Upper lobe of left lung (tissue), 6 donors: ENCODE measurements around the gene VSIR. TPM values are rescaled to one million over a fixed set of nuclear protein-coding genes. Genes with fewer than 3 reads are reported as not detected.

Experiments used
- ATAC-seq, 2 donors: fragments of 200-7000 bp; cut with Tn5 transposase; one replicate each; pipeline ENCODE4 v1.9.1; 2022; ENCODE audit warnings: mild to moderate bottlenecking in 2 of 2, moderate library complexity in 2 of 2; ENCODE audit not compliant: low FRiP score in 2 of 2
- DNase-seq, 2 donors: peaks; one replicate each; pipeline ENCODE4 v3.0.0-alpha.2; 2019 to 2020
- H3K27ac ChIP-seq, 4 donors: fragments of 200-600 bp; sonication (generic); one replicate each; pipeline ENCODE4 v1.5.1; 2016 to 2019
- H3K27me3 ChIP-seq, 4 donors: fragments of 200-600 bp; sonication (generic); one replicate each; pipeline ENCODE4 v1.5.1; 2017 to 2019
- H3K36me3 ChIP-seq, 4 donors: fragments of 200-600 bp; sonication (generic); one replicate each; pipeline ENCODE4 v1.5.1; 2016 to 2019
- H3K4me1 ChIP-seq, 4 donors: fragments of 200-600 bp; sonication (generic); one replicate each; pipeline ENCODE4 v1.5.1; 2018 to 2019
- H3K4me3 ChIP-seq, 4 donors: fragments of 200-600 bp; sonication (generic); one replicate each; pipeline ENCODE4 v1.5.1; 2017 to 2019; ENCODE audit warnings: mild to moderate bottlenecking in 2 of 4, moderate library complexity in 1 of 4
- H3K9me3 ChIP-seq, 4 donors: fragments of 200-600 bp; sonication (generic); one replicate each; pipeline ENCODE4 v1.5.1; 2018 to 2019
- CTCF ChIP-seq, 6 experiments: fragments of 450-650 bp in 4 of 6; fragments of 200-600 bp in 2 of 6; sonication (generic) in 2 of 6; IDR thresholded peaks; one replicate each; pipeline ENCODE4 v1.5.1; 2016 to 2019; ENCODE audit warnings: antibody characterized with exemption in 6 of 6
- EP300 ChIP-seq, 4 donors: sonication (generic); formaldehyde crosslinking; IDR thresholded peaks; one replicate each; pipeline ENCODE4 v1.5.1; 2017; ENCODE audit warnings: antibody characterized with exemption in 4 of 4, control low read depth in 2 of 4
- POLR2A ChIP-seq, 4 donors: fragments of 450-650 bp; IDR thresholded peaks; one replicate each; pipeline ENCODE4 v1.5.1; 2016 to 2017; ENCODE audit warnings: antibody characterized with exemption in 4 of 4, mild to moderate bottlenecking in 2 of 4
- POLR2AphosphoS5 ChIP-seq, 2 donors: sonication (generic); formaldehyde crosslinking; IDR thresholded peaks; one replicate each; pipeline ENCODE4 v1.5.1; 2017; ENCODE audit warnings: antibody characterized with exemption in 2 of 2
- WGBS, 2 donors: methylation state at CpG; one replicate each; pipeline ENCODE4 v1.1.5; 2017 to 2018; 5-methylcytosine and 5-hydroxymethylcytosine counted together
- total RNA-seq, 6 donors: library from RNA; depleted of rRNA in 4 of 6; stranded (reverse); fragments of >200 nt in 4 of 6; gene quantifications; one replicate each; pipeline versions ENCODE4 v1.1.0 to v1.2.1, GENCODE V29; 2016 to 2021
- donor health status: DM: no; HTN: no; CAD: no; lungs with moderate emphysema.
- donor health status: DM: no; HTN: yes; CAD: no; lungs with severe emphysema.

The VSIR gene
- total RNA-seq, 6 donors from 2014 or later = 51.7 to 167 (median 92.5) TPM

DNA sequence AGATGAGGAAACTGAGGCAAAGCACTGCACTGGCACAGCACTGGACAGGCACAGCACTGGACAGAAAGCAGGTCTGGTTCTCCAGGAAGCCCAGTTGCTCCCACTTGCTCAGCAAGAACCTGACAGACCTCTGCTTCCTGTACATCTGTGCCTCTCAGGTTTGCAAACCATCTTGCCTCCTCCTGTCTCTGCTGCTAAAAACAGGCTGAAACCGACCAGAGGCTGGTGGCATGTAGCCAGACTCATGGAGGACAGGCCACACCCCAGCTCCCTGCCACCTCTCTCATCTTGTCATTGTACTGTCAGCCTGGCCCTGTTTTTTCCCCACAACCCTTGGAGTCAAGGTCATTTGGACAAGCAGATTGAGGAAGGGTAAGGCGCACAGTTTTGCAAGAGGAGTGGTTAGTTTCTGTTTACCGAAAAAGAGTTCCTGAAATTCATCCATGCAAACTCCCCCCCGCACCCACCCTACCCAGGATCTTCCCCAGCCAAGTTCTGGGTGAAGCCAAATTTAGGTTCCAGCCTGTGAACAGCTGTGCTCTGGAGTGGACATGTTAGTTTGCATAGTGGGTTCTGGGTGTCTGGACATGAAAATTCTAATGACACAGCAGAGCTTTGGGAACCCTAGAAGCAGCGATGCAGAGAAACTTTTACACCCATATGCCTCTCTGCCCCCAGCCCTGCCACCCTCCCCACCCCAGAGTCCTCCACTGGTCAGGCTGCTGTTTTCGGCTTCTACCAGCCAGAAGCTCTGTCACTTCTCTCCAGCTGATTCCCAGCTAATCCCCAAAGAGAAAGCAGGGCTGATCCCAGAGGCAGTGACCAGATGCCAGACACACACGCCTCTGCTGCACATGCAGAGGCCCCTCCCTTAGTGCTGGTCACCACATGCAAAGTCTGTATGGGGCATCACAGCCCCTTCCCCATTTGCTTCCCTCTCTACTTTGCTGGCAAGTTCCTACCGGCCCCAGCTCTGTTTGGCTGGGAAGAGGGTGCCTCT lies 45.3 kb downstream of the VSIR start:
- H3K4me1 ChIP-seq = peaks cover 46 to 48% (median 47%) of the 10 kb centered on the region in 4 donors
- peak in 1 of 2 donors; percentile 83 for DNase-seq
- TF ChIP-seq POLR2AphosphoS5 (IDR thresholded peaks at IDR 0.05) (peak; percentile 57 to 84), CTCF (IDR thresholded peaks at IDR 0.05) (no peak), EP300 (IDR thresholded peaks at IDR 0.05) (no peak), POLR2A (IDR thresholded peaks at IDR 0.05) (peak in 1 of 4 donors; percentile 19)
- no peaks in the 10 kb centered on the region for H3K27me3 ChIP-seq
- WGBS, 2 donors = 20 to 38% methylated on average over 5 to 8 of the region's 8 CpGs
- no peaks in the 10 kb centered on the region for H3K36me3 ChIP-seq
- ATAC-seq = peak; percentile 59 to 62
- H3K27ac ChIP-seq = peak overlapping the region; percentile 82 to 91 (median 86)
- H3K9me3 ChIP-seq = no peaks in the 10 kb centered on the region
- no peak overlapping the region for H3K4me3 ChIP-seq

GRCh38 chr10:71727105-71727737 lies 46.1 kb downstream of the VSIR start:
- Histone ChIP-seq H3K4me3 (no peak overlapping the region), H3K36me3 (no peaks in the 10 kb centered on the region), H3K4me1 (peaks cover 46 to 48% (median 47%) of the 10 kb centered on the region in 4 donors), H3K27ac (peak overlapping the region; percentile 82 to 91 (median 86)), H3K9me3 (no peaks in the 10 kb centered on the region), H3K27me3 (no peaks in the 10 kb centered on the region)
- no peak for DNase-seq
- 51 to 57% methylated on average over 6 to 10 of the region's 12 CpGs for WGBS, 2 donors
- TF ChIP-seq EP300 (IDR thresholded peaks at IDR 0.05) (no peak), POLR2AphosphoS5 (IDR thresholded peaks at IDR 0.05) (no peak), POLR2A (IDR thresholded peaks at IDR 0.05) (no peak), CTCF (IDR thresholded peaks at IDR 0.05) (no peak)
- peak; percentile 8 to 9 for ATAC-seq

- Histone ChIP-seq H3K9me3 (no peaks in the 10 kb centered on the region), H3K27ac (peak overlapping the region; percentile 82 to 91 (median 86)), H3K4me3 (no peak overlapping the region), H3K4me1 (peaks cover 46 to 48% (median 47%) of the 10 kb centered on the region in 4 donors), H3K36me3 (no peaks in the 10 kb centered on the region), H3K27me3 (no peaks in the 10 kb centered on the region)
- ATAC-seq (no peak), DNase-seq (no peak)
- no peak for TF ChIP-seq POLR2A (IDR thresholded peaks at IDR 0.05)
- no peak for TF ChIP-seq EP300 (IDR thresholded peaks at IDR 0.05)
- TF ChIP-seq CTCF (IDR thresholded peaks at IDR 0.05) = no peak
- no peak for TF ChIP-seq POLR2AphosphoS5 (IDR thresholded peaks at IDR 0.05)
- 62 to 76% methylated on average over 9 to 11 of the region's 11 CpGs for WGBS, 2 donors
Observed at GRCh38 chr10:71726580-71727104, 46.7 kb downstream of the VSIR start.

GRCh38 chr10:71725998-71726579 lies 47.2 kb downstream of the VSIR start:
- no peaks in the 10 kb centered on the region for H3K27me3 ChIP-seq
- no peaks in the 10 kb centered on the region for H3K36me3 ChIP-seq
- DNase-seq (no peak), ATAC-seq (peak in 1 of 2 donors; percentile 23)
- peak overlapping the region; percentile 82 to 91 (median 86) for H3K27ac ChIP-seq
- no peaks in the 10 kb centered on the region for H3K9me3 ChIP-seq
- 20 to 59% methylated on average over 3 to 9 of the region's 9 CpGs for WGBS, 2 donors
- peaks cover 46 to 48% (median 47%) of the 10 kb centered on the region in 4 donors for H3K4me1 ChIP-seq
- H3K4me3 ChIP-seq = no peak overlapping the region
- no peak for TF ChIP-seq POLR2AphosphoS5 (IDR thresholded peaks at IDR 0.05)
- peak in 5 of 6 experiments; percentile 18 to 36 (median 27) for TF ChIP-seq CTCF (IDR thresholded peaks at IDR 0.05)
